Measurements from ENCODE around the gene SLC39A10. TPM values are rescaled to one million over a fixed set of nuclear protein-coding genes. Genes with fewer than 3 reads are reported as not detected.

SLC39A10 gene
- polyA plus RNA-seq, 1 of the 3 experiments (the other 2 are of a cell fraction) = 12.3 TPM

DNA sequence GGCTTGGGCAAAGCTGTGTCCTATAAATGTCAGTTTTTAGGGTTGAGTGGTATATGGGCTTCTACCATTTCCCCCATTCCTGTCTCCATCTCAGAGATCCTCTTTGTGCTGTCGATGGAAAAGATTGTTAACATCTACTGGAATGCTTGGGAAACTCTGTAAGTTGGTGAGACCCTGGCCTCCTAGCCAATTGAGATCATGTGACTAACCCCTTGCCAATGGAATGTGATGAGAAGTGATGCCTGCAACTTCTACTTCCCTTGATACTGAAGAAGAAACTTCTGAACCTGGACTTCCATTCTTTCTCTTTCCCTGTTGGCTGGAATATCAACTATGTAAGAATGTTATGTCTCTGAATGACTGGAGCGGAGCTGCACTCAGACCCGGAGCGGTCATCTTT is 14.5 kb downstream of the SLC39A10 start:
- DNase-seq = no peak
- ChIA-PET CTCF (interaction anchor here (0.7 to 1.9 kb wide), 3 partner anchors 12 to 267 kb away, joined by 4 to 5 read pairs (median 4); no protein-coding TSS in a partner anchor), POLR2A (no interaction called here)

More for the DNA sequence above, 14.5 kb downstream of the SLC39A10 start:
- no peak overlapping the region for H3K27ac ChIP-seq (ENCODE audit: low read depth in 2 of 2, low read length in 1 of 2)
- TF ChIP-seq MXI1 (IDR thresholded peaks at IDR 0.05; ENCODE audit: low read depth, low read length) (no peak), EP300 (IDR thresholded peaks at IDR 0.05; ENCODE audit: borderline replicate concordance in 1 of 2, low read depth in 1 of 2, low read length in 1 of 2) (no peak), FOSL2 (IDR thresholded peaks at IDR 0.05; ENCODE audit: borderline replicate concordance, low read depth) (no peak), SIN3A (IDR thresholded peaks at IDR 0.05; ENCODE audit: borderline replicate concordance, low read depth, low read length) (no peak), NFIC (IDR thresholded peaks at IDR 0.05; ENCODE audit: borderline replicate concordance) (no peak), TEAD4 (IDR thresholded peaks at IDR 0.05; ENCODE audit: borderline replicate concordance, insufficient read depth) (no peak), RFX5 (IDR thresholded peaks at IDR 0.05; ENCODE audit: low read length) (no peak), POLR2AphosphoS5 (IDR thresholded peaks at IDR 0.05; ENCODE audit: low read depth, low read length) (no peak), GABPA (IDR thresholded peaks at IDR 0.05; ENCODE audit: low read depth) (no peak), SMC3 (IDR thresholded peaks at IDR 0.05; ENCODE audit: low read depth, low read length) (no peak), FOXM1 (IDR thresholded peaks at IDR 0.05; ENCODE audit: low read depth) (no peak), GATA2 (CRISPR knock-in tag; IDR thresholded peaks at IDR 0.05) (no peak)
- TF ChIP-seq, protein P1, sequence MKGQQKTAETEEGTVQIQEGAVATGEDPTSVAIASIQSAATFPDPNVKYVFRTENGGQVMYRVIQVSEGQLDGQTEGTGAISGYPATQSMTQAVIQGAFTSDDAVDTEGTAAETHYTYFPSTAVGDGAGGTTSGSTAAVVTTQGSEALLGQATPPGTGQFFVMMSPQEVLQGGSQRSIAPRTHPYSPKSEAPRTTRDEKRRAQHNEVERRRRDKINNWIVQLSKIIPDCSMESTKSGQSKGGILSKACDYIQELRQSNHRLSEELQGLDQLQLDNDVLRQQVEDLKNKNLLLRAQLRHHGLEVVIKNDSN (IDR thresholded peaks at IDR 0.05; ENCODE audit: borderline replicate concordance, low read depth) = no peak
- TF ChIP-seq, protein P2, sequence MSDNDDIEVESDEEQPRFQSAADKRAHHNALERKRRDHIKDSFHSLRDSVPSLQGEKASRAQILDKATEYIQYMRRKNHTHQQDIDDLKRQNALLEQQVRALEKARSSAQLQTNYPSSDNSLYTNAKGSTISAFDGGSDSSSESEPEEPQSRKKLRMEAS (IDR thresholded peaks at IDR 0.05; ENCODE audit: low read depth) = no peak
- TF ChIP-seq, protein P3, sequence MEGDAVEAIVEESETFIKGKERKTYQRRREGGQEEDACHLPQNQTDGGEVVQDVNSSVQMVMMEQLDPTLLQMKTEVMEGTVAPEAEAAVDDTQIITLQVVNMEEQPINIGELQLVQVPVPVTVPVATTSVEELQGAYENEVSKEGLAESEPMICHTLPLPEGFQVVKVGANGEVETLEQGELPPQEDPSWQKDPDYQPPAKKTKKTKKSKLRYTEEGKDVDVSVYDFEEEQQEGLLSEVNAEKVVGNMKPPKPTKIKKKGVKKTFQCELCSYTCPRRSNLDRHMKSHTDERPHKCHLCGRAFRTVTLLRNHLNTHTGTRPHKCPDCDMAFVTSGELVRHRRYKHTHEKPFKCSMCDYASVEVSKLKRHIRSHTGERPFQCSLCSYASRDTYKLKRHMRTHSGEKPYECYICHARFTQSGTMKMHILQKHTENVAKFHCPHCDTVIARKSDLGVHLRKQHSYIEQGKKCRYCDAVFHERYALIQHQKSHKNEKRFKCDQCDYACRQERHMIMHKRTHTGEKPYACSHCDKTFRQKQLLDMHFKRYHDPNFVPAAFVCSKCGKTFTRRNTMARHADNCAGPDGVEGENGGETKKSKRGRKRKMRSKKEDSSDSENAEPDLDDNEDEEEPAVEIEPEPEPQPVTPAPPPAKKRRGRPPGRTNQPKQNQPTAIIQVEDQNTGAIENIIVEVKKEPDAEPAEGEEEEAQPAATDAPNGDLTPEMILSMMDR (IDR thresholded peaks at IDR 0.05) = no peak
- TF ChIP-seq, protein P4, sequence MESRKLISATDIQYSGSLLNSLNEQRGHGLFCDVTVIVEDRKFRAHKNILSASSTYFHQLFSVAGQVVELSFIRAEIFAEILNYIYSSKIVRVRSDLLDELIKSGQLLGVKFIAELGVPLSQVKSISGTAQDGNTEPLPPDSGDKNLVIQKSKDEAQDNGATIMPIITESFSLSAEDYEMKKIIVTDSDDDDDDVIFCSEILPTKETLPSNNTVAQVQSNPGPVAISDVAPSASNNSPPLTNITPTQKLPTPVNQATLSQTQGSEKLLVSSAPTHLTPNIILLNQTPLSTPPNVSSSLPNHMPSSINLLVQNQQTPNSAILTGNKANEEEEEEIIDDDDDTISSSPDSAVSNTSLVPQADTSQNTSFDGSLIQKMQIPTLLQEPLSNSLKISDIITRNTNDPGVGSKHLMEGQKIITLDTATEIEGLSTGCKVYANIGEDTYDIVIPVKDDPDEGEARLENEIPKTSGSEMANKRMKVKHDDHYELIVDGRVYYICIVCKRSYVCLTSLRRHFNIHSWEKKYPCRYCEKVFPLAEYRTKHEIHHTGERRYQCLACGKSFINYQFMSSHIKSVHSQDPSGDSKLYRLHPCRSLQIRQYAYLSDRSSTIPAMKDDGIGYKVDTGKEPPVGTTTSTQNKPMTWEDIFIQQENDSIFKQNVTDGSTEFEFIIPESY (IDR thresholded peaks at IDR 0.05; ENCODE audit: borderline replicate concordance, low read depth) = no peak
- TF ChIP-seq, protein P5, sequence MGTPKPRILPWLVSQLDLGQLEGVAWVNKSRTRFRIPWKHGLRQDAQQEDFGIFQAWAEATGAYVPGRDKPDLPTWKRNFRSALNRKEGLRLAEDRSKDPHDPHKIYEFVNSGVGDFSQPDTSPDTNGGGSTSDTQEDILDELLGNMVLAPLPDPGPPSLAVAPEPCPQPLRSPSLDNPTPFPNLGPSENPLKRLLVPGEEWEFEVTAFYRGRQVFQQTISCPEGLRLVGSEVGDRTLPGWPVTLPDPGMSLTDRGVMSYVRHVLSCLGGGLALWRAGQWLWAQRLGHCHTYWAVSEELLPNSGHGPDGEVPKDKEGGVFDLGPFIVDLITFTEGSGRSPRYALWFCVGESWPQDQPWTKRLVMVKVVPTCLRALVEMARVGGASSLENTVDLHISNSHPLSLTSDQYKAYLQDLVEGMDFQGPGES (IDR thresholded peaks at IDR 0.05; ENCODE audit: low read depth, low read length) = no peak
- TF ChIP-seq, protein P6, sequence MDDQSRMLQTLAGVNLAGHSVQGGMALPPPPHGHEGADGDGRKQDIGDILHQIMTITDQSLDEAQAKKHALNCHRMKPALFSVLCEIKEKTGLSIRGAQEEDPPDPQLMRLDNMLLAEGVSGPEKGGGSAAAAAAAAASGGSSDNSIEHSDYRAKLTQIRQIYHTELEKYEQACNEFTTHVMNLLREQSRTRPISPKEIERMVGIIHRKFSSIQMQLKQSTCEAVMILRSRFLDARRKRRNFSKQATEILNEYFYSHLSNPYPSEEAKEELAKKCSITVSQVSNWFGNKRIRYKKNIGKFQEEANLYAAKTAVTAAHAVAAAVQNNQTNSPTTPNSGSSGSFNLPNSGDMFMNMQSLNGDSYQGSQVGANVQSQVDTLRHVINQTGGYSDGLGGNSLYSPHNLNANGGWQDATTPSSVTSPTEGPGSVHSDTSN (IDR thresholded peaks at IDR 0.05) = no peak
- H3K9me3 ChIP-seq = no peaks in the 10 kb centered on the region
- H3F3A ChIP-seq (replicated peaks; ENCODE audit: insufficient read depth) = peaks cover 6% of the 10 kb centered on the region
- no peaks in the 10 kb centered on the region for H3K27me3 ChIP-seq (ENCODE audit: insufficient read depth)
- peaks cover 18% of the 10 kb centered on the region for H3K79me2 ChIP-seq (ENCODE audit: insufficient read depth)
- H3K9me2 ChIP-seq = no peaks in the 10 kb centered on the region
- H3K4me2 ChIP-seq = no peak overlapping the region
- no peaks in the 10 kb centered on the region for H3K4me1 ChIP-seq (ENCODE audit: control insufficient read depth in 1 of 2, insufficient read depth in 2 of 2, low read depth in 1 of 2, low read length in 1 of 2)
- no peak overlapping the region for H3K9ac ChIP-seq
- WGBS (ENCODE audit: low lambda C conversion rate) = 80% methylated on average over 4 of the region's 4 CpGs
- H4K20me1 ChIP-seq (ENCODE audit: insufficient read depth) = no peaks in the 10 kb centered on the region
- no peak overlapping the region for H2AFZ ChIP-seq (ENCODE audit: low read depth)
- H3K36me3 ChIP-seq (replicated peaks in 1 of 2; ENCODE audit: control insufficient read depth in 1 of 2, insufficient read depth in 2 of 2, low read length in 1 of 2) = no peaks in the 10 kb centered on the region
- H3K4me3 ChIP-seq (ENCODE audit: low read depth in 2 of 2, low read length in 1 of 2) = no peak overlapping the region
